ENCODE results near the gene SOX13.
A peak's percentile ranks its signal among the peaks of the same experiment; 100 is the strongest.

The SOX13 gene

DNA sequence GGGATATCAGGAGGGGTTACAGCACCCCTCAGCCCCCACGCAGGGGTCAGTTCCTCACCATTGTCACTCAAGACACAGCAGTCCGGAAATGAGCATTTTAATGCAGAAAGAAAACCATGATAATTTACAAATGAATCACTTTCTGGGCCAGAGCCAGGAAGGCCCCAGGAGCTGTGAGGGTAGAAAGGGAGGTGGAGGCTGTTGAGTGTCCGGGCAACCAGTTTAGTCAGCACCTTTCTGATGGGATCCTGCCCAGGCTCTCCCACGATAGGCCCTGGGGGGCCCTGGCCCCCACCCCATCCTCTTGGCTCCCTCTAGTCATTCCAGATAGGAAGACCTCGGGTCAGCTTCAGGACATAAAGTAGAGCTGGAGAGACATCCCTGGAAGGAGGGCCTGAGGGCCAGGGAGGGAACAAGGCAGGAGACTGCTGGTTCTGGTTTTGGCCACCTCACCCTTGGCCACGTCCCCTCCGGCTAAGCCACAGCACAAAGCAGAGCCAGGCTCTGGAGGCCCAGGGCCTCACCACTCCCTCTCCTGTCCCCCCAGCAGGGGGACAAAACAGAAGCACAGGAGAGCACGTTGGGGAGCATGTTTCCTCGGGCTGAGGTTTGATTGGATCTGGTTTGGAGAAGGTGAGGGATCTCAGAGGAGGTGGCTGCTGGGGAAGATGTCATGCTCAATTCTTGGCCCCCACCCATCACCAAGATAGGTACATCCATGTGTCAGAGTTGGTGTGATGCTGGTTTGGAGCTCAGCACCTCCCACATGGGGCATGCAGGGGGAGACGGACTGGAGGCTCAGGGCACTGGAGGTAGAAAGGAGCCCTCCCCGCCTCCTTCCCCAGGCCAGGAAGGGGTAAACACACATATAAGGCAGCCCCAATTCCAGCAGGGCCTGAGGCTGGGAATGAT, 58.3 kb downstream of the SOX13 start:
- no peak for DNase-seq (ENCODE audit: low spot score)

DNA sequence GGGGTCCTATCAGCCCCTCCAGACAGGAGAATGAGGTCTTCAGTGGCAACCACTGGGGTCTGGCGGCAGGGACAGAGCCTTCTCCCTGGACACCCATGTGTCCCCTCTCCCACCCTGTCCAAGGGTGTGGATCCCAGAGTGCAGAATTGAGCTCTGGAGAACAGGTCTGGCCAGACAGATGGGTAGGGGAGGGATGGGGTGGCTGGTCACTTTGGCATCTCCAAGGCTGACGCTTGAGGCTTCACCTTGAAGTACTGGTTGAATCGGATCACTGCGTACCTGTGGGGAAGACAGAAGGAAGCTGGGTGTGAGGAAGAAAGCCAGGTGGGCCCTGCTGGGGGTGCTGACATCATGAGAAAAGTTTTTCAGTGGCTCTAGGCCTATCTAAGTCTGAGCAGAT, 59.1 kb downstream of the SOX13 start:
- DNase-seq (ENCODE audit: low spot score), result no peak

DNA sequence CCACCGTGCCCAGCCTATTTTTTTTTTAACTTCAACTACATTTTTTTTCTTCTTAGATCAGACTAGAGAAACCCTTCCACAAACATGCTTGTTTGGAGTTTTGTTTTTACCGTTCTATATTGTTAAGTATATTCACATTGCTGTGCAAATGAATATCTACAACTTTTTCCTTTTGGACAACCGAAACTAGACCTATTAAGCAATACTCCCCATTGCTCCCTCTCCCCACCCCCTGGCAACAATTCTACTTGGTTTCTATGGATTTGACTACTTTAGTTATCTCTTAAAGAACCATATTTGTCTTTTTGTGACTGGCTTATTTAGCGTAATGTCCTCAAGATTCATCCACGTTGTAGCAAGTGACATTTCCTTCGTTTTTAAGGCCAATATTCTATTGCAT, 59.8 kb downstream of the SOX13 start:
- no peak for DNase-seq (ENCODE audit: low spot score)

DNA sequence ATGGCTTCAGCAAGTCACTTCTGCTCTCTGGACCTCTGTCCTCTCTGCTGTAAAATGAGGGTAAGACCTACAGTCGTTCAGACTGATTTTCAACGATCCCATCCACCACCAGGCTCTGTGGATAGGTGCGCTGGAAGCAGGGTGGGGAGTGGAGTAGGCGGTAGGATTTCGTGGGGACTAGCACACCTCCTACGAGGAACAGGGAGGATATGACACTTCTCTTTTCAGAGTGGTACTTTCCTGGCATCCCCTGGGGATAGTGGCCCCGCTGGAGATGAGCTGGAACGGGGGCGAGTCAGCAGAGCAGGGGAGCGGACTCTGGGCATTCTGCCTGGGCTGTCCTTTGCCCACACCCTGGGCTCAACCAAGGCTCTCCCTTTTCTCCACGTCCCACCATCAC, 61.2 kb downstream of the SOX13 start:
- DNase-seq (ENCODE audit: low spot score), result no peak

DNA sequence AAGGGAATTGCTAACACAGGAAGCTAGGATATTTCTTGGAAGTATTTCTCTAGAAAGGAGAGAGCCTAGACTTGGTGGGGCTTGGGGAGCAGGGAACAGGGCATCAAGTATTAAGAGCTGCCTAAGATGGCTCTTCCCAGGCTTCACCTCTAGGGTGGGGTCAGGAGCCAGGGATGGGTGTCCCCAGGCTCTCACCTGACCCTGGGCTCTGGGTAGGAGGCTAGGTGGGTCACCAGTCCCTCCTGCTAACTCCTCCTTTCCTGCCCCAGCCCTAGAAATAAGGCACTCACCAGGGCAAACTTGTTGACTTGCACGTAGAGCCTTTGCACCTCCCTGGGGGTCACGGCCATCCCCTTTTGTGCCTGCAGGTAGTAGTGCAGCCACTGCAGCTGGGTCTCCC, 63.9 kb downstream of the SOX13 start:
- no peak for DNase-seq (ENCODE audit: low spot score)

DNA sequence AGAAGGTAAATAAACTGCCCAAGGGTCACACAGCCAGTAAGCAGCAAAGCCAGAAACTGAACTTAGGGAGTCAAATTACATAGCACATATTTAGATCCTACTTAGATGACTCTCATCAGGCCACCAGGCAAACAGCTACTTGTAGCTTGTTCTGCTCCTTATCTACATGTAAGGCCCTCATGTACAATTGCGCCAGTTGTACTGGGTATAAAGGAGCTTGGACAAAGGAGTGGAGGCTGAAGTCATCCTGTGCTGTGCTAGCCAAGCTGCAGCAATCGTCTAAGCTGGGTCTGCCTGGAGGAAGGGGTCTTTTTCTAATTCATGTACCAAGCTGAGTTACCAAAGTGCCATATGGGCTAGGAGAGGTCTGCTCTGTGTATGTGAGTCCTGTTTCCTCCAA, 66.2 kb downstream of the SOX13 start:
- DNase-seq (ENCODE audit: low spot score), result no peak

GRCh38 chr1:204139952-204140351, 67.0 kb downstream of the SOX13 start:
- DNase-seq (ENCODE audit: low spot score), result no peak

- no peak for DNase-seq (ENCODE audit: low spot score)
These were observed 68.2 kb downstream of the SOX13 start for GRCh38 chr1:204141131-204141530.

GRCh38 chr1:204142032-204142974, 69.4 kb downstream of the SOX13 start:
- DNase-seq (ENCODE audit: low spot score), result no peak

DNA sequence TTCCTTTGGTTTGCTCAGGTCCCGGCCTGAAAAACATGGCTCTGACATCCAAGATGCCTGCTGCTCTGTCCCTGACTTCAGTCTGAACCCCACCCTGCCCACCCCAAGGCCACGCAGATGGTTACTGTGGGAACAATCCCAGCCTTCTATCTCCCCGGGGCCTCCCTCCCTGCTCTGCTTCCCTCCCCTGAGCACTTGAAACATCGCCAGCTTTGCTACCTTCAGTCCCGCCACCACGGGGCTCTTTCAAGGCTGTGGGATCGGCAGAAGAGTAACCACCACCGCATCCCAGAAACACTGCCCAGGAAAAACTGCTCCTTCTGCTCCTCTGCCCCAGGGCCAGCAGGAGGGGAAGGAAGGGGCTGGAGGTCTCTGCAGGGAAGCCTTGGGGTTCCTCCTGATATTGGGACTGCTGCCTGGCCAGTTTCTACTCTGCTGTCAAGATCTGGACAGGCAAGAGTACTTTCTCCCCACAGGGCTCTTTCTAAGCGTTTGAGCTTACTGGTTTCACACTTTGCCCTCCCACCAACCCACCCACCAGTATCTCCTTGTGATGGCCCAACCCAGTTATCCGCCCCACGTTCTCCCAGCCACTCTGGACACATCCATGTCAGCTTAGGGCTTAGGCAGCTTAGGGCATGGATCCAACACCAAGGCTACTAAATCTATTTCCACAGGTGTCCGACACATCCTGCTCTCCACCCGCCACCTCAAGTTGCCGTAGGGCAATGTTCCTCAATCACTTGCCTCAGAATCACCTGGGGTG, 70.5 kb downstream of the SOX13 start:
- no peak for DNase-seq (ENCODE audit: low spot score)

DNA sequence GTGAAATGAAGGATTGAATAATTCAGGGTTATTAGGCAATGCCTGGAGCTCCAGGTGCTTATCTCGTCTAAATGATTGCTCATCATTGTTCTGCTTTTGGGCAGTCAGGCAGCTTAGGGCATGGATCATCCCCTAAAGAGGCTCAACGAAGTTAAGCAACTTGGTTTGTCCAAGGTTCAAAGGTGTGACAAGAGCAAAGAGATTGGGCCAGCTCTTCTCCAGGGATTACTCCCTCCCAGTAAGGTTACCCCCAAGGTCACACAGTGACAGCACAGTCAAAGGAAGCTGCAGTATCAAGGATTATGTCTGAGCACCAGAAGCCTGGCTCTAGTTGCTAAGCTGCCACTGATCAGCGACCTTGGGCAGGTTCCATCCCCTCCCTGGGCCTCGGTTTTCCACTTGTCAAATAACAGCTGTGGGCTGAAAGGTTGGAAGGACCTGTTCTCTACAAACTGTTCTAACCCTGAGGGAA, 72.2 kb downstream of the SOX13 start:
- DNase-seq (ENCODE audit: low spot score), result no peak

GRCh38 chr1:204146309-204146708, 73.4 kb downstream of the SOX13 start:
- DNase-seq (ENCODE audit: low spot score), result no peak

- no peak for DNase-seq (ENCODE audit: low spot score)
These were observed 74.0 kb downstream of the SOX13 start for GRCh38 chr1:204146965-204147364.

- no peak for DNase-seq (ENCODE audit: low spot score)
These were observed 74.8 kb downstream of the SOX13 start for GRCh38 chr1:204147406-204148383.

DNA sequence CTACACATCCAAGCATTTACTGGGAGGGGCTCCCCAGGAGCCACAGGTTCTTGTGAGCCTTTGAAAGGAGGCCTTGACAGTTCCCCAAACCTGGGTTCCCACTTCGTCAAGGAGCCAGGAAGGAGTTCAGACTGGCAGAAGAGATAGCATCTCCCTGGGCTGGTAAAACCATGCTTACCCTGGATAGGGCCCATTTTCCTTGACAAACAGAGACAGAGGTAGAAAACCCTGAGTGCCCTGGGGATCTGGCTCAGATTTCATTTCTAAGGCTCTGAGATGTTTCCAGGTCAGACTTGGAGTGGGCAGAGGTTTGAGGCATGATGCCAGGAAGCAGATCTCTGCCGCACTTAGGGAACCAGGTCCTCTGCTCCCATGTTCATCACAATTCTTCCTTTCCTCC, 76.2 kb downstream of the SOX13 start:
- DNase-seq (ENCODE audit: low spot score), result no peak

GRCh38 chr1:204149635-204150565, 77.0 kb downstream of the SOX13 start:
- no peak for DNase-seq (ENCODE audit: low spot score)

DNA sequence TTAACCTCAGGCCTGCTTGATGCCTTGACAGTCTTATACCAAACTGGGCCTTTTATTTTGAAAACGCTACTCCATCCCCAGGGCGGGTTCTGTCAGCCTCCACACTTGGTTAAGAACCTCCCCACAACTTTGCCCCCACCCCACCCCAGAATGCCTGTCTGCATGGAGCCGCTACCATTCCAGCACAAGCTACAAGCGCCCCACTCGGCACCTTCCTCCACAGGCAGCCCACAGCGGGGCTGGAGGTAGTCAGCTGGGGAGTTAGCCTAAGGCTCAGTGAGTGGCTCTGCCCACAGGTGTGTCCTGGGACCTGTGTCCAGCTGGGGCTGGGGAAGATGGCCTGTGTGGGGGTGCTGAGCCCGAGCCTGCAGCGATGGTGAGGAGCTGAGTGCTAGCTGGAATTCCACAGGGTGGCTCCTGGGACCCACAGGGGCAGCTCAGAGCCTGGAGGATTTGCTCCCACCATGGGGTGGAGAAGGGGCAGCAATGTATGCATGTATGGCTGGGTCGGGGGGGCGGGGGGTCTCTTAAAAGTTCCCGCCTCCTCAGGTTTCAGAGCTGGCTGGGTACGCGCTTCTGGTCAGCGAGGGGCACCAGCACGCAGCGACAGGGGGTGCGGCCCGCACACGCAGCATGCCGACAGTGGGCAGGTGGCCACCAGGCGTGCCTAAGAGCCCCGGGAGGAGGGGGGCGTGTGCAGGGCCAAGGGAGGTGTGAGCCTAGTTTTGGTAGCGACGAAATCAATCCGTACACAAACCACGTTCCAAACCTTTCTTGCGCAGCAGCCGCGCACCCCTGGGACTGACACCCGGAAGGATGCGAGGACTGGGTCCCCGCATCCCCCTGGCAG, 78.0 kb downstream of the SOX13 start:
- DNase-seq (ENCODE audit: low spot score), result no peak

DNA sequence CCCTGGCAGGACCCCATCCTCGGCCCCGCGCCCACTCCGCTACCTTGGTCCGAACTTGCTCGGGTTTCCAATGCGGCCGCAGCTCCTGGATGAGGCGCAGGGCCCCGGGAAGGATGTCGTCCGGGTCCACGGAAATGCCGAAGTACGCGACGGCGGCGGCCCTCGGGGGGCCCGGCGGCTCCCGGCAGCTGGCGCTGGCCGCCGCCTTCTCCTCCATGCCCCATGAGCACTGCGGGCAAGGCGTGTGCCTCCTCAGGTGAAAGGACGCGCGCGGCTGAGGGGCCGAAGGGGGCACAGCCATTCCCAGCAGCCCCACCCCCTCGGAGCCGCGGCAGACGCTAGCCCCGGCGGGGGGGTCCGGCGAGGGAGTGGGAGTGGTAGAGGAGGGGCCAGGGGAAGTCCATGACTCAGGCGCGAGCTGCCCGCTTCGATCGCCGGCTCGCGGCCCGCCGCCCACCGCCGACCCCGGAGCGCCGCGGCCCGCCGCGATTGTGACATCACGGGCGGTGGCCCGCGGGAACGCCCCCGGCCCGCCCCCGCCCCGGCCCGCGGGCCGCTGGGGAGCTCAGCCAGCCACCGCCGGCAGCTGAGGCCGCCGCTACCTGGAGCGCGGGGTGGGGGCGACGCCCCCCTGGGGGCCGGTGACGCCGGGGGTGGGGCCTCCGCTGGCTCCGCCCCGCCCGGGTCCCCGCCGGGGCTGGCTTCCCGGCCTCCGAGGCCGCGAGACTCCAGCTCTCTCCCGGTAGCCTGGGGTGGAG, 78.8 kb downstream of the SOX13 start, which contains the start of gene ETNK2:
TSS of gene ETNK2 (minus strand) at position 493 of the 758 bp plus-strand sequence. CDS start at position 301, 192 bp downstream.
- DNase-seq (ENCODE audit: low spot score), result peak; percentile 84

Data from HuH-7.5 (cell line).